Left hindlimb (tissue), 1 donor: ENCODE results near the gene LITAFD.
"Not testable (repeated sequence)": the region's sequence is repeated elsewhere in the genome, so short reads cannot be mapped to it uniquely, and the experiment has no call there.

Source experiments
- DNase-seq: peaks from one replicate; pipeline ENCODE4 v3.0.0-alpha.2; 2018

The LITAFD gene

DNA sequence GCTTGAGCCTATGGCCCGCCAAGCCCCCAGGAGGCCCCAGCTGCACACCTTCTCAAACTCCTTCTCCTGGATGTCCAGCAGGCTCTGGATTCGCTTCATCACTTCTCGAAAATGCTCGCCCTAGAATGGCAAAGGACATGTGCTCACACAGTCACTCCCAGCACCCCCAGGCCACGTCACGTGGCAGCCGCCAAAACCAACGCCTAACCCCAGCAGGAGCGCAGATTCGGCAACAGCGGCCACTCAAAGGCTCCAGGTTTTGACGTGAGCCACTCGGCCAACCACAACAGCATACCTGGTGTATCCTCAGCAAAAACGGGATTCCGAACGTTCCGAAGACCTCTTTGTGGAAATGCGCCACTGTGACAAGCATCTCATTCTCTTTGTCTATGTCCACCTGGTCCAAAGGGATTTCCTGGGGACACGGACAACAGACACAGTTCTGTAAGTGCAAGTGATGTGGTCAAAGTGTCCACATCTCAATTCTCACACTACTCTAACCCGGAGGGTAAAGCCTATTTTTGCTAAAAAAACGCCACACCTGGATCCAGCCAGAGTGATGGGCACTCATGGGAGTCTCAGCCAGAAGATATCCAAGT, 12.7 kb downstream of the LITAFD start:
- no peak for DNase-seq

DNA sequence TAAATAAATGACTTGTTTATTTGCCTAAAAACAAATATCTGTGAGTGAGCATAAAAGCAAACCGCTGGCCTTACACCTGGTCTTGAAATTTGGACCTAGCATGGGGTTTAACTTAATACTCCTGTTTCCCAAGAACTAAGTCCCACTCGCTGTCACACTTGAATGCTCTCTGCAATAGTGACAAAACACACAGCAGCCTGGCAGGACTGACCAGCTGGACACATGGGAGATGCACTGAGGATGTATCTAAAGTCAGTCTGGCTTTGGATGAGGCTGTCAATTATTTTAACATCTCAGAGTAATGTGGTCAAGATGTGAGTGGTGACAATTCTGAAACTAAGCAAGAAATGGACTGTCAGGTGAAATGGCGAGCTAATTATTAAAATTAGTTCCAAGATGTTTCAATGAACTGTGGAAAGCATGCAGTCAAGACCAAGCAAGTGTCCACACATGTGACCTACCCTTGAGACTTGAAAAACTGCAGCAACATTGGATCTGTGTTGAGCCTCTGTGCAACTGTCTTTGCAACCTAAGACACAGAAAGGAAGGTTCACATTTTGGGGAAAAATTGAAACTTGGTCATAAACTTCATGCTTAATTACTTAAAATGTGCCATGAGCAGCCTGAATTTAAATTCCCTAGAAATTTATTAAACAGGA, 16.6 kb downstream of the LITAFD start:
- no peak for DNase-seq

DNA sequence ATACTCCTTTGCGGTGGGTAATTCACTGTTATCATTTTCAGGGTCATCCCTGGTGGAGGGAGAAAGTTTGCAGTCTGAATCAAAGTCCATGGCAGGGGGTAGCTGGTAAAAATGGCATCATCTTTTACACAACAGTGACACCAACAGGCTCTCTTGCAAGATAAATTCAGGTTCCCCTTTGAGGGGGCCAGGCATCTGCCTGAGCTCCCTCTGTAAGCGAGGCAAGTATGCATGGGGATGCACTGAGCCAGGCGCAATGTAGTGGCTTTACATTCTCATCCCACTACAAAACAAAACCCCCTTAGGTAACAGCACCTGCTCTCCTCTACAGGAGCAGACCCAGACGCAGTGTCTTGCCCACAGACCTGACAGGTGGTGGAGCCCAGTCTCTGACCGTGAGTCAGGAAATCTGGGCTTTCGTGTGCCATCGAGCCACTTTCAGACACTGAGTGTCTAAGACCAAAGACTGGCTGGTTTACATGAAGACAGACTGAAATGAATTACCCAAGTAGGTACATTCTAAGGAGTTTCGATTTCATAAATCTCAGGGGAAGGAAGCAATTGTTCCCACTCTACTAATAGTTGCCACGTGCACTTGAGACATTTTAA, 17.7 kb downstream of the LITAFD start:
- no peak for DNase-seq

GRCh38 chr16:8900343-8900742, 18.2 kb downstream of the LITAFD start:
- no peak for DNase-seq

DNA sequence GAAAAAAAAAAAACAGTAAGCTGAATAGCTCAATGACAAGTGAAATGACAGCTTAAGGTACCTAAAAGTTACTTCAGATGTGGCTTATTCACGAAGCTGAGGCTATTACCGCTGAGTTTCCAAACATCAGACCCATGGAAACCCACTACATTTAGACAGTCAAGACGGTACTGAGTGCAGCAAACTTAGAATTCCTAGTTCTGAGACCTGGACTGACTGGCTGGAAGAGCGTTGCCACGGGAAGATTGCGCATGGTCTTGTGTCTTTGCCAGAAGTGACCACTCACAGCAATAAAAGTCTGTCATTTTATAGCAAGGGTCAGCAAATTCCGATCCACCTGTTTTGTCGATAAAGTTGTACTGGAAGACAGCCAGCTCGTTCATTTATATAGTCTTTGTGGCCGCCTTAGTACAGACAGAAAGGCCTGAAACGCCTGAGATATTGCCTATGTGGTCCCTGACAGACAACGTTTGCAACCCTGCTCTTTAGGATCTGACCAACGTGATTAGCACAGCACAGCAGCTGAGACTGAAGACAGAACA, 19.2 kb downstream of the LITAFD start:
- no peak for DNase-seq

- no peak for DNase-seq
These were observed 20.9 kb downstream of the LITAFD start for GRCh38 chr16:8903004-8903403.

GRCh38 chr16:8904018-8904430, 21.9 kb downstream of the LITAFD start:
- DNase-seq, result no peak

DNA sequence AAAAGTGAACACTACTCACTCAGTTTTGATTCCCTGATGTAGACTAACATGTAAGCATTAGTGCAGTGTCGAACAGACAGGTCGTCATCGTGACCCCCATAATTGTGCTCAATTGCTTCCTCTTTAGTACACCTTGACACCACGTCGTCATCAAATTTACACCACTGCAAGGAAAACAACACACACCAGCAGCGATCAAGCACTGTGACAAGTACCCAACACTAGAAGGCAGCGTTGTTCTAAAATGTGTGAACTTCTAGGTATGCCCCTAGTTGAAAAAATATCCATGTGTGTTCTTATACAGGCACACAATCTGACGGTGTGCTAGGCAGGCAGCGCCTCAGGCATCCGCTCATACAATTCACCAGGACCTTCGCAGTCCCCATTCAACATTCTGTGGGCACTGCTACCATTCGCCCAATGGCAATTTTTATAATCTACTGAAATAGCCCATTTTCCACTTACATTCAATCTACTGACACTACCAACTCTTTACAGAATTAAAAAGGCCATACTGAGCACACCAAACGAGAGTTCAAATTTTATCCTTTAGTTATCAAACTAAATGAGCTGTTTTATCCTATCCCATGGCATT, 23.1 kb downstream of the LITAFD start:
- DNase-seq, result no peak

GRCh38 chr16:8905795-8906591, 23.8 kb downstream of the LITAFD start:
- DNase-seq, result no peak

- no peak for DNase-seq
These were observed 24.9 kb downstream of the LITAFD start for GRCh38 chr16:8907096-8907495.

GRCh38 chr16:8908810-8909468, 26.8 kb downstream of the LITAFD start:
- DNase-seq, result no peak

- DNase-seq, result no peak
These were observed 28.7 kb downstream of the LITAFD start for GRCh38 chr16:8910811-8911210.

DNA sequence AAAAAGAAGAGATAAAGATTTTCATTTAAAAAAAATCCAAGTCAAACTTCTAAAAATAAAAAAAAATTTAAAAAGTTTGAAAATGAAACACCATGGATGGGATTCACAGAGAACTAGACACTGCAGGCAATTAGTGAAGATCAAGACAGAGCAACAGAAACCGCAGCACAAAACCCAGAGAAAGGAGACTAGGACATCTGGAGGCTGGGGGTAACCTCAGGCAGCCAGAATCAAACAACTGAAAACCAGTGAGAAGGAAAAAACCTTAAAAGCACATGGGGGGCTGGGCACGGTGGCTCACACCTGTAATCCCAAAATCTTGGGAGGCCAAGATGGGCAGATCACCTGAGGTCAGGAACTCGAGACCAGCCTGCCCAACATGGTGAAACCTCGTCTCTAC, 30.6 kb downstream of the LITAFD start:
- DNase-seq, result no peak

DNA sequence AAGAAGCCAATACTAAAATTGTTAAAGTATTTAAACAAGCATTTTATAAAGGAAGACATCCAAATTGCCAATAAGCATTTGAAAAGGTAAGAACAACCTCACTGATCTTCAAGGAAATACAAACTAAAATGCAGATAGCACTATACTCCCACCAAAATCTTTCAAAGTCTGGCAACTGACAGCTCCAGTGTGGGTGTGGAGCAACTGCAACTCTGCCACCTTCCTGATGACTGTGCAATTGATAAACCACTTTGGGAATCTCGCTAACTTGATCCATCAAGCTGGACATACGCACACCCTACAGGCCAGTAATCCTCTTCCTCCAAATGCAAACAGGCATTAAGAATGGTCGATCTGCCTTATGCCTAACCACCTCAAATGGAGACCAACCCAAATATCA, 31.9 kb downstream of the LITAFD start:
- no peak for DNase-seq

- DNase-seq, result no peak
These were observed 33.7 kb downstream of the LITAFD start for GRCh38 chr16:8915722-8916301.

GRCh38 chr16:8916541-8917225, 34.5 kb downstream of the LITAFD start:
- DNase-seq, result no peak

DNA sequence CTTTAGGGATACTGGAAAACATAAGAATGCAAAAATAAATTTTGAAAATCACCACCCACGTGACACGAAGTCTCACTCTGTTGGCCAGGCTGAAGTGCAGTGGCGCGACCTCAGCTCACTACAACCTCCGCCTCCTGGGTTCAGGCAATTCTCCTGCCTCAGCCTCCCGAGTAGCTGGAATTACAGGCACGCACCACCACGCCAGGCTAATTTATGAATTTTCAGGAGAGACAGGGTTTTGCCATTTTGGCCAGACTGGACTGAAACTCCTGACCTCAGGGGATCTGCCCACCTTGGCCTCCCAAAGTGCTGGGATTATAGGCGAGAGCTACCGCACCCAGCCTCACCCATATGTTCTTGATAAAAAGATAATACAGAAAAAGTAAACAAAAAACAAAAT, 35.2 kb downstream of the LITAFD start:
- not testable (repeated sequence) for DNase-seq

- no peak for DNase-seq
These were observed 37.2 kb downstream of the LITAFD start for GRCh38 chr16:8919089-8919933.

DNA sequence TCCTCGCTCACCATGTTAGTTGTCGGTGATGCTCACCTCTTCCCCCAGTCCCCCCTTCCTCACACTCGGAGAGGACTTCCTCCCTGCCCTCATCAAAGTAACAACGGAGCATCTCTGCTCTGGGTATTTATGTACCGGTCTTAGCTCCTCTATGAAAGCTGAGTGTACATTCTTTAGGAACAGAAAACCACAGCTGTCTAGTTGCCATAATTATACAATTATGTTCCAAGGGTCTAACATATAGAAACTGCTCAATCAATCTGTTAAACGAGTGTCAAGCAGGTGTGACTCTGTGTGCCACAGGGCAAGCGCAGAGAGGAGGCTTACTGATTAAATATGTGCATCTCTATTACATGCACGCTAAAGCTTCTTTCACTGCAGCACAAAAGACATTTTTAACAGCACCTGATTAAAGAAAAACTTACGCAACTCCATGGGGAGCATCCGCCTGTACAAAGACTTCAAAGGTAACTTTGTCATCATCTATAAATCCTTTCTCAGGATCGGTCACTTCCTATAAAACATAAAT, 37.8 kb downstream of the LITAFD start:
- DNase-seq, result no peak
